IPS-18c (cell line): ENCODE measurements around the gene BDKRB2.

ENCODE experiments used
- H3K4me3 ChIP-seq: 2 replicates; pipeline ENCODE4 v1.7.0; 2013; ENCODE audit warnings: low read depth, mild to moderate bottlenecking, low read length, moderate library complexity; ENCODE audit not compliant: insufficient read depth
- H3K9me3 ChIP-seq: one replicate; pipeline ENCODE4 v1.6.1; 2013; ENCODE audit warnings: mild to moderate bottlenecking, low read length, moderate library complexity; ENCODE audit not compliant: control insufficient read depth, insufficient read depth

Gene BDKRB2

GRCh38 chr14:96208739-96209138 is 4.1 kb downstream of the BDKRB2 start:
- Histone ChIP-seq H3K9me3 (peaks cover 5% of the 10 kb centered on the region), H3K4me3 (no peak overlapping the region)

GRCh38 chr14:96212140-96212539 is 7.5 kb downstream of the BDKRB2 start:
- Histone ChIP-seq H3K9me3 (peaks cover 5% of the 10 kb centered on the region), H3K4me3 (no peak overlapping the region)

GRCh38 chr14:96212896-96213295 is 8.3 kb downstream of the BDKRB2 start:
- no peak overlapping the region for H3K4me3 ChIP-seq
- H3K9me3 ChIP-seq = peaks cover 5% of the 10 kb centered on the region

- Histone ChIP-seq H3K9me3 (peaks cover 5% of the 10 kb centered on the region), H3K4me3 (no peak overlapping the region)
Measured at GRCh38 chr14:96213871-96214465, 9.3 kb downstream of the BDKRB2 start.

GRCh38 chr14:96214793-96215192 is 10.2 kb downstream of the BDKRB2 start:
- Histone ChIP-seq H3K9me3 (peaks cover 5% of the 10 kb centered on the region), H3K4me3 (no peak overlapping the region)

GRCh38 chr14:96215452-96216244 is 11.0 kb downstream of the BDKRB2 start:
- Histone ChIP-seq H3K4me3 (no peak overlapping the region), H3K9me3 (peaks cover 5% of the 10 kb centered on the region)

GRCh38 chr14:96216627-96217026 is 12.0 kb downstream of the BDKRB2 start:
- Histone ChIP-seq H3K9me3 (peaks cover 5% of the 10 kb centered on the region), H3K4me3 (no peak overlapping the region)

- H3K4me3 ChIP-seq = no peak overlapping the region
- peaks cover 3% of the 10 kb centered on the region for H3K9me3 ChIP-seq
Measured at GRCh38 chr14:96217376-96217913, 12.8 kb downstream of the BDKRB2 start.

- H3K9me3 ChIP-seq = no peaks in the 10 kb centered on the region
- H3K4me3 ChIP-seq = no peak overlapping the region
Measured at GRCh38 chr14:96221109-96221650, 16.5 kb downstream of the BDKRB2 start.

GRCh38 chr14:96221841-96222240 is 17.2 kb downstream of the BDKRB2 start:
- H3K9me3 ChIP-seq = no peaks in the 10 kb centered on the region

GRCh38 chr14:96224480-96225096 is 19.9 kb downstream of the BDKRB2 start:
- Histone ChIP-seq H3K9me3 (peaks cover 2% of the 10 kb centered on the region), H3K4me3 (no peak overlapping the region)

More at GRCh38 chr14:96221841-96222240, 17.2 kb downstream of the BDKRB2 start:
- no peak overlapping the region for H3K4me3 ChIP-seq

- Histone ChIP-seq H3K4me3 (no peak overlapping the region), H3K9me3 (peaks cover 2% of the 10 kb centered on the region)
Measured at GRCh38 chr14:96225213-96225612, 20.6 kb downstream of the BDKRB2 start.

- Histone ChIP-seq H3K9me3 (peaks cover 2% of the 10 kb centered on the region), H3K4me3 (no peak overlapping the region)
Measured at GRCh38 chr14:96225745-96226151, 21.1 kb downstream of the BDKRB2 start.

- H3K4me3 ChIP-seq = no peak overlapping the region
- H3K9me3 ChIP-seq = peaks cover 2% of the 10 kb centered on the region
Measured at GRCh38 chr14:96227428-96227827, 22.8 kb downstream of the BDKRB2 start.

GRCh38 chr14:96229315-96229714 is 24.7 kb downstream of the BDKRB2 start:
- H3K9me3 ChIP-seq = peaks cover 4% of the 10 kb centered on the region
- no peak overlapping the region for H3K4me3 ChIP-seq

GRCh38 chr14:96231056-96231455 is 26.4 kb downstream of the BDKRB2 start:
- no peak overlapping the region for H3K4me3 ChIP-seq
- H3K9me3 ChIP-seq = peaks cover 4% of the 10 kb centered on the region

GRCh38 chr14:96231526-96232130 is 27.0 kb downstream of the BDKRB2 start:
- Histone ChIP-seq H3K4me3 (no peak overlapping the region), H3K9me3 (peaks cover 4% of the 10 kb centered on the region)
